Measurements from ENCODE around the gene ARMC2.
"Not testable (repeated sequence)": the region's sequence is repeated elsewhere in the genome, so short reads cannot be mapped to it uniquely, and the experiment has no call there.

ARMC2 gene

DNA sequence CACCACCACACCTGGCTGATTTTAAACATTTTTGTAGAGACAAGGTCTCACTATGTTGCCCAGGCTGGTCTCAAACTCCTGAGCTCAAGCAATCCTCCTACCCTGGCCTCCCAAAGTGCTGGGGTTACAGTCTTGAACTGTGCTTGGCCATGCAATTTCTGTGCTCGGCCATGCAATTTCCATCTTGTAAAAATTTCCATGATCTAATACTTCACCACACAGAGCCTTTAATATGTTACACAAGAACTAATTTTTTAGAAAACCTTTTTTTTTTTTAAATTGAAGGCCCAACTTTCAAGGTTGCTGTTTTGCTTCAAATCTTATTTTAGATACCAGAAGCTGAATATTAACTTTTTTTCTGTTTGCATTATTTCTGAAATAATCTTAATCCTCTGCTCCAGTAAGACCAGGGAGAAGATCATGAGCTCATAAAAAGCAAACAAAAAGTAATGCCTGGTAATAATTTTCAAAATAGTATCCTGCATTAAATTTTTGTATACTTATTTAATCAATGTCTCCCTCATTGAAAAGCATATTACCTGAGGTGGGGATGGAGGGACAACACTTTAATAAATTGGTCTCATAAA is 38.1 kb upstream of the ARMC2 start:
- TF ChIP-seq, protein P1, sequence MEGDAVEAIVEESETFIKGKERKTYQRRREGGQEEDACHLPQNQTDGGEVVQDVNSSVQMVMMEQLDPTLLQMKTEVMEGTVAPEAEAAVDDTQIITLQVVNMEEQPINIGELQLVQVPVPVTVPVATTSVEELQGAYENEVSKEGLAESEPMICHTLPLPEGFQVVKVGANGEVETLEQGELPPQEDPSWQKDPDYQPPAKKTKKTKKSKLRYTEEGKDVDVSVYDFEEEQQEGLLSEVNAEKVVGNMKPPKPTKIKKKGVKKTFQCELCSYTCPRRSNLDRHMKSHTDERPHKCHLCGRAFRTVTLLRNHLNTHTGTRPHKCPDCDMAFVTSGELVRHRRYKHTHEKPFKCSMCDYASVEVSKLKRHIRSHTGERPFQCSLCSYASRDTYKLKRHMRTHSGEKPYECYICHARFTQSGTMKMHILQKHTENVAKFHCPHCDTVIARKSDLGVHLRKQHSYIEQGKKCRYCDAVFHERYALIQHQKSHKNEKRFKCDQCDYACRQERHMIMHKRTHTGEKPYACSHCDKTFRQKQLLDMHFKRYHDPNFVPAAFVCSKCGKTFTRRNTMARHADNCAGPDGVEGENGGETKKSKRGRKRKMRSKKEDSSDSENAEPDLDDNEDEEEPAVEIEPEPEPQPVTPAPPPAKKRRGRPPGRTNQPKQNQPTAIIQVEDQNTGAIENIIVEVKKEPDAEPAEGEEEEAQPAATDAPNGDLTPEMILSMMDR (IDR thresholded peaks at IDR 0.05; ENCODE audit: low read depth, low read length, missing control alignments), result no peak
- no peak overlapping the region for H3K4me3 ChIP-seq (ENCODE audit: low read depth, low read length)
- no peak for DNase-seq (ENCODE audit: low read depth)

DNA sequence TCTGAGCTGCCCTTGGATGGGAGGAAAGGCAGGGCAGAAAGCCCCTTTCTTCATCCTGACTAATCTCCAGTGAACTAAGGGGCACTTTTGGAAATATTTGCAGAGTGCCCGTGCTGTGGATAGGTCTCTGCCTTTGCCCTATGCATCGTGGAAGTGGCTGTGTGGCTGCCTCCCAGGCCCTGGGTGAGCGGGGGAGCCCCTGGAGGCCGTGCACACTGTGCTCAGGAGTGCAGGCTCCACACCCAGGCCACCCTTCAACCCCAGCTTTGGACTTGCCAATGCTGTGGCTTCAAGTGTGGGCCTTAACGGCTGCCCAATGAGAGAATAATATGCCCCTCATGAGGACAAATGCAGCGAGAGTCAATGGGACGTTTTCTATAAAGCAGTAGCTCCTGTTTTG is 36.7 kb upstream of the ARMC2 start:
- DNase-seq (ENCODE audit: low read depth), result no peak
- TF ChIP-seq, protein P1 (IDR thresholded peaks at IDR 0.05; ENCODE audit: low read depth, low read length, missing control alignments), result no peak

DNA sequence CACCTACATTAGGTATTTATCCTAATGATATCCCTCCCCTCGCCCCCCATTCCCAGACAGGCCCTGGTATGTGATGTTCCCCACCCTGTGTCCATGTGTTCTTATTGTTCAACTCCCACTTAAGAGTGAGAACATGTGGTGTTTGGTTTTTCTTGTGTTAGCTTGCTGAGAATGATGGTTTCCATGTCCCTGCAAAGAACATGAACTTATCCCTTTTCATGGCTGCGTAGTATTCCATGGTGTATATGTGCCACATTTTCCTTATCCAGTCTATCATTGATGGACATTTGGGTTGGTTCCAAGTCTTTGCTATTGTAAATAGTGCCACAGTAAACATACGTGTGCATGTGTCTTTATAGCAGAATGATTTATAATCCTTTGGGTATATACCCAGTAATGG is 35.0 kb upstream of the ARMC2 start:
- not testable (repeated sequence) for H3K4me3 ChIP-seq (ENCODE audit: low read depth, low read length)

More for the DNA sequence above, 36.7 kb upstream of the ARMC2 start:
- no peak overlapping the region for H3K4me3 ChIP-seq (ENCODE audit: low read depth, low read length)

DNA sequence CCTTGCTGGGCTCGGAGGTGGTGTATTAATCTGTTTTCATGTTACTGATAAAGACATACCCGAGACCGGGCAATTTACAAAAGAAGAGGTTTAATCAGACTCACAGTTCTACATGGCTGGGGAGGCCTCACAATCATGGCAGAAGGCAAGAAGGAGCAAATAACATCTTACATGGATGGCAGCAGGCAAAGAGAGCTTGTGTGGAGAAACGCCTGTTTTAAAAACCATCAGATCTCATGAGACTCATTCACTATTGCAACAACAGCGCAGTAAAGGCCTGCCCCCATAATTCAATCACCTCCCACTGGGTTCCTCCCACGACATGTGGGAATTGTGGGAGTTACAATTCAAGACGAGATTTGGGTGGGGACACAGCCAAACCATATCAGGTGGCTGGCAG is 30.9 kb upstream of the ARMC2 start:
- not testable (repeated sequence) for H3K4me3 ChIP-seq (ENCODE audit: low read depth, low read length)

More for the DNA sequence above, 35.0 kb upstream of the ARMC2 start:
- DNase-seq (ENCODE audit: low read depth), result not testable (repeated sequence)

GRCh38 chr6:108820006-108820405 is 28.2 kb upstream of the ARMC2 start:
- no peak overlapping the region for H3K4me3 ChIP-seq (ENCODE audit: low read depth, low read length)
- no peak for DNase-seq (ENCODE audit: low read depth)
- TF ChIP-seq, protein P1 (IDR thresholded peaks at IDR 0.05; ENCODE audit: low read depth, low read length, missing control alignments), result no peak

More for the DNA sequence above, 30.9 kb upstream of the ARMC2 start:
- not testable (repeated sequence) for DNase-seq (ENCODE audit: low read depth)

DNA sequence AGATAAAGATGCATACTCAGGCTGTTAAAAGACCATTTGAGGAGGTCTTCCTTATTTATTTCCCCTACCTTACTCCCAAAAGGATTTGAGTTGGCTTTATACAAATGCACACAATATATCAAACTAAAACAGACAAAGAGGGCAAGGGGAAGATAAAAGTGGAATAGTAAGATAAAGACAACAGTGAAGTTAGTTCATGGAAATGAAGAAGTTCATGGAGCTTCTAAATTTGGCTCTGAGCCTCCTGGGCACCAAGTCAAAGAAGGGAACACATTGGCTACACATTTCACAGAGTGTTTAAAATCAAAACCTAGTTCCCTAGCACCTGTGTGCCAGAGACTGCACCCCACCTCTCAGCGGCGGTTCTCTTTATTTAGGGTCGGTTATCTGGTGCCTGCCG is 25.8 kb upstream of the ARMC2 start:
- TF ChIP-seq, protein P1 (IDR thresholded peaks at IDR 0.05; ENCODE audit: low read depth, low read length, missing control alignments), result no peak
- DNase-seq (ENCODE audit: low read depth), result no peak
- no peak overlapping the region for H3K4me3 ChIP-seq (ENCODE audit: low read depth, low read length)

GRCh38 chr6:108825326-108825725 is 22.9 kb upstream of the ARMC2 start:
- TF ChIP-seq, protein P1 (IDR thresholded peaks at IDR 0.05; ENCODE audit: low read depth, low read length, missing control alignments), result no peak
- no peak for DNase-seq (ENCODE audit: low read depth)

DNA sequence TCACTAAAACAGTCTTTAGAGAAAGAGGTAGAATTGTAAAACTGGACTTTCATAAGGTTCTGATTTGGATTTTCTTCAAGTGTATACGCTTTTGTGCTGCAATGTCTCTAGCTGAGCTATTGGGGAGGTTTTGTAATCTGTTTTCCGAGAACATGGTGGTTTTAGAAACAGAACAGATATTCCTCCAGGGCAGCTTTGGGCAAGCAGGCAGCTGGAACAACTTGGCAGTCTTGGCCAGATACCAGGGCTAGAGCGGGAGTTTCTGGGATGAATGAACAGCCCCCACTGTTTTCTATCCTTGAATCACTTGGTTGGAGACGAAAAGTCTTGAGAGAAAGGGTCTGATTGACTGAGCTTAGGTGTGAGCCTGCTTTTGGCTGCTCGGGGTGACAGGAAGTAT is 17.1 kb upstream of the ARMC2 start:
- no peak overlapping the region for H3K4me3 ChIP-seq (ENCODE audit: low read depth, low read length)
- no peak for DNase-seq (ENCODE audit: low read depth)
- TF ChIP-seq, protein P1 (IDR thresholded peaks at IDR 0.05; ENCODE audit: low read depth, low read length, missing control alignments), result no peak

More at GRCh38 chr6:108825326-108825725, 22.9 kb upstream of the ARMC2 start:
- H3K4me3 ChIP-seq (ENCODE audit: low read depth, low read length), result no peak overlapping the region
